ENCODE results near the gene ULK1.

The ULK1 gene

DNA sequence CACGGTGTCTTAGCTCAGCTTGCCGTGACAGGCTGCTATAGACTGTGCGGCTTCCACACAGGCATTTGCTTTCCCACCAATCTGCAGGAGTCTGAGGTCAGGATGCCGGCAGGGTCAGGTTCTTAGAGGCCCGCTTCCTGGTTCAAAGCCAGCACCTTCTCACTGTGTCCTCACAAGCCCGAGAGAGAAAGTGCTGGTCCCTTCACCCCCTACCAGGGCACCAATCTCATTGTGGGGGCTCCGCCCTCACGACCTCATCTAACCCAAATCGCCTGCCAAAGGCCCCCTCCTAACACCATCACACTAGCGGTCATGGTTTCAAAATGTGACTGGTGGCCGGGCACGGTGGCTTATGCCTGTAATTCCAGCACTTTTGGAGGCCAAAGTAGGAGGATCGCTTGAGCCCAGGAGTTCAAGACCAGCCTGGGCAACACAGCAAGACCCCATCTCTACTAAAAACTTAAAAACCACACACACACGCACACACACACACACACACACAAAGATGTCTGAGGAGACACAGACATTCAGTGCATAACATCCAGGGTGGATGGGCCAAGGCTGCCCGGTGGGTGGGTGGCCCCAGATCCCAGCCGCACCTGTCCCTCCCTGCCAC lies 39.5 kb upstream of the ULK1 start:
- H3K9me3 ChIP-seq (ENCODE audit: low read length): no peaks in the 10 kb centered on the region
- H3K36me3 ChIP-seq (ENCODE audit: insufficient read depth, low read length): no peaks in the 10 kb centered on the region
- H4K20me1 ChIP-seq (ENCODE audit: insufficient read depth, low read length): no peaks in the 10 kb centered on the region
- H3K27me3 ChIP-seq (ENCODE audit: insufficient read depth, low read length): peaks cover 12% of the 10 kb centered on the region
- H3K9me2 ChIP-seq (ENCODE audit: low read depth, low read length): no peaks in the 10 kb centered on the region
- no peak overlapping the region for H3K27ac ChIP-seq (ENCODE audit: low read depth, low read length, poor library complexity, severe bottlenecking)
- H3K4me3 ChIP-seq (ENCODE audit: low read depth, low read length, poor library complexity, severe bottlenecking): no peak overlapping the region
- H3F3A ChIP-seq (ENCODE audit: insufficient read depth, low read length): no peaks in the 10 kb centered on the region
- no peak overlapping the region for H3K9ac ChIP-seq (ENCODE audit: low read length)
- no peaks in the 10 kb centered on the region for H3K79me2 ChIP-seq (ENCODE audit: insufficient read depth, low read length)
- TF ChIP-seq EZH2 (IDR thresholded peaks at IDR 0.05; ENCODE audit: borderline replicate concordance, low read length) (no peak), CTCF (IDR thresholded peaks at IDR 0.05; ENCODE audit: low read length) (no peak)
- no peak overlapping the region for H2AFZ ChIP-seq (ENCODE audit: low read length)
- H3K4me2 ChIP-seq (ENCODE audit: low read length): no peak overlapping the region
- H3K4me1 ChIP-seq (ENCODE audit: insufficient read depth, low read length, severe bottlenecking): no peaks in the 10 kb centered on the region

- no peaks in the 10 kb centered on the region for H3K79me2 ChIP-seq (ENCODE audit: insufficient read depth, low read length)
- peaks cover 12% of the 10 kb centered on the region for H3K27me3 ChIP-seq (ENCODE audit: insufficient read depth, low read length)
- no peak overlapping the region for H2AFZ ChIP-seq (ENCODE audit: low read length)
- TF ChIP-seq CTCF (IDR thresholded peaks at IDR 0.05; ENCODE audit: low read length) (no peak), EZH2 (IDR thresholded peaks at IDR 0.05; ENCODE audit: borderline replicate concordance, low read length) (no peak)
- no peaks in the 10 kb centered on the region for H3K4me1 ChIP-seq (ENCODE audit: insufficient read depth, low read length, severe bottlenecking)
- no peaks in the 10 kb centered on the region for H3K9me2 ChIP-seq (ENCODE audit: low read depth, low read length)
- no peak overlapping the region for H3K9ac ChIP-seq (ENCODE audit: low read length)
- H4K20me1 ChIP-seq (ENCODE audit: insufficient read depth, low read length): no peaks in the 10 kb centered on the region
- H3K36me3 ChIP-seq (ENCODE audit: insufficient read depth, low read length): no peaks in the 10 kb centered on the region
- no peak overlapping the region for H3K4me2 ChIP-seq (ENCODE audit: low read length)
- no peaks in the 10 kb centered on the region for H3F3A ChIP-seq (ENCODE audit: insufficient read depth, low read length)
- no peak overlapping the region for H3K27ac ChIP-seq (ENCODE audit: low read depth, low read length, poor library complexity, severe bottlenecking)
- no peaks in the 10 kb centered on the region for H3K9me3 ChIP-seq (ENCODE audit: low read length)
- no peak overlapping the region for H3K4me3 ChIP-seq (ENCODE audit: low read depth, low read length, poor library complexity, severe bottlenecking)
These were observed 38.8 kb upstream of the ULK1 start for GRCh38 chr12:131855521-131856142.

GRCh38 chr12:131856366-131857097 lies 37.9 kb upstream of the ULK1 start:
- Histone ChIP-seq H4K20me1 (ENCODE audit: insufficient read depth, low read length) (no peaks in the 10 kb centered on the region), H3K79me2 (ENCODE audit: insufficient read depth, low read length) (no peaks in the 10 kb centered on the region), H3K27ac (ENCODE audit: low read depth, low read length, poor library complexity, severe bottlenecking) (no peak overlapping the region), H2AFZ (ENCODE audit: low read length) (no peak overlapping the region), H3K9ac (ENCODE audit: low read length) (no peak overlapping the region), H3K4me3 (ENCODE audit: low read depth, low read length, poor library complexity, severe bottlenecking) (no peak overlapping the region), H3K27me3 (ENCODE audit: insufficient read depth, low read length) (peaks cover 12% of the 10 kb centered on the region), H3F3A (ENCODE audit: insufficient read depth, low read length) (no peaks in the 10 kb centered on the region), H3K9me3 (ENCODE audit: low read length) (no peaks in the 10 kb centered on the region), H3K4me2 (ENCODE audit: low read length) (no peak overlapping the region), H3K36me3 (ENCODE audit: insufficient read depth, low read length) (no peaks in the 10 kb centered on the region), H3K4me1 (ENCODE audit: insufficient read depth, low read length, severe bottlenecking) (no peaks in the 10 kb centered on the region), H3K9me2 (ENCODE audit: low read depth, low read length) (no peaks in the 10 kb centered on the region)
- TF ChIP-seq EZH2 (IDR thresholded peaks at IDR 0.05; ENCODE audit: borderline replicate concordance, low read length): no peak
- TF ChIP-seq CTCF (IDR thresholded peaks at IDR 0.05; ENCODE audit: low read length): no peak
